GM11168 (cell line): ENCODE measurements around the gene GIPC1.

ENCODE experiments used
- in situ Hi-C: fragments of 300-500 bp; cut with MboI; formaldehyde crosslinking; loops from one replicate; pipeline ENCODE4 v1.12.0; 2022; ENCODE audit warnings: low sequenced_read_pairs; ENCODE audit not compliant: unreplicated experiment

Gene GIPC1

DNA sequence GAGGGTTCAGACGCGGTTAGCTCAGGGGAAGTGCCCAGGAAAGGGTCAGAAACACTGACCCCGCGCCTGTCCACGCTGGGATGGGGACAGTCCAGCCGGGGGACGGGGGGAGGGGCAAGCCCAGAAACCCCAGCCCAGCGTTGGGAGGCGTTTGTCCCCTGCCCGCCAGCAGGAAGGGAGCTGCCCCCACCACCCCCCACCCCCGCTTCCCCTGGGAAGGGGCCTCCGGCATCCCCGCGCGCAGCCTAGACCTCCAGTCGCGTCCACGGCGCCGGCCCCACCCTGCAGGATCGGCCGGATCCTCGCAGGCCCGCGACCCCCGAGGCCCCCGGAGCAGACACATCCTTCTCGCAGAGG is 277 bp downstream of the GIPC1 start:
- in situ Hi-C loops, result no loop called here

DNA sequence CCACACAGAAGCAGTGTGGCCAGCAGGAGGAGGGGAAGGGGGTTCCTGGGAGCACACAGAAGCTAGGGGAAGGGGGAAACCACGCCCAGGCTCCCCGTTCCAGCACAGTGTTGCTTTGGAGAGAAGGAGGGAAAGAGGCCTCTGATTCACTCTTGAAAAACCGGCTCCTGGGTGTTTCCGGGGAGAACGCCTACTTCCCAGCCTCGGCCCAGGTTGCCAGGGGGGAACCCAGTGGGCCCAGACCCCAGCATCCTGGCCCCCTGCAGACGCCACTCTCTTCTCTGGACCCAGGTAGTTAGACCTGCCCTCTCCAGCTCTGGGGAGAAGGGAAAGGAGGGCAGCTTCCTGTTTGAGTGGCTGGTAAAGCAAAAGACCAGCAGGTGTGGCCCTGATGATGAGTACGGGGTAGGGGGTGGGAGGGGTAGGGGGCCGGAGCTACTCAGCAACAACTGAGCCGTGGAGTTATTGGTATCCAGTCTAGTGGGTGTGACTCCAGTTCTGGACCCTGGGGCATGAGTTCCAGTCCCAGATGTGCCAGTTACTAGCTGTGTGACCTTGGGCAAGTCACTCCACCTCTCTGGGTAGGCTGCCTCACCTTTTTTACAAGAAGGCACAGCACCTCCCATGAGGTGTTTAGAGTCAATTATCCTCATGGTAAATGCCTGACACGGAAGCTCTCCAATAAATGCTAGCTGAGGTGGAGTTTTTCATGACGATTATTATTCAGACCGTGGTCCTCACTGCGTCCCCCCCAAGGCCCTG is 836 bp downstream of the GIPC1 start:
- in situ Hi-C loops, result no loop called here

DNA sequence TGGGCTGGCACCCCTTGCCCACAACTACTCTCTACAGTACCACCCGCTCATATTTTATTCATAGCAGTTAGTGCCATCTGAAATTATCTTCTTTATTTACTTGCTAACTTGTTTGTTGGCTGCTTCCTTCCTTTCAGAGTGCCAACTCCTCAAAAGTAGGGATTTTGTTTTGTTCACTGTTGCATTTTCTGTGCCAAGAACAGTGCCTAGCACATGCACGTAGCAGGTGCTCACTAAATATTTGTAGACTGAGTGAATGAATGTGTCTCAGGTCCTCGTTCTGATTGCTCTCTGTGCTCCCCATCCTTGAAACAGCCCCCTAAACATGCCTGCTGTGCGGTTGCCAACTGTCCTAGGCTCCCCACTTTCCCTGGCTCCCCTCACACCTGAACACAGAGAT is 1.5 kb downstream of the GIPC1 start:
- in situ Hi-C loops, result no loop called here

DNA sequence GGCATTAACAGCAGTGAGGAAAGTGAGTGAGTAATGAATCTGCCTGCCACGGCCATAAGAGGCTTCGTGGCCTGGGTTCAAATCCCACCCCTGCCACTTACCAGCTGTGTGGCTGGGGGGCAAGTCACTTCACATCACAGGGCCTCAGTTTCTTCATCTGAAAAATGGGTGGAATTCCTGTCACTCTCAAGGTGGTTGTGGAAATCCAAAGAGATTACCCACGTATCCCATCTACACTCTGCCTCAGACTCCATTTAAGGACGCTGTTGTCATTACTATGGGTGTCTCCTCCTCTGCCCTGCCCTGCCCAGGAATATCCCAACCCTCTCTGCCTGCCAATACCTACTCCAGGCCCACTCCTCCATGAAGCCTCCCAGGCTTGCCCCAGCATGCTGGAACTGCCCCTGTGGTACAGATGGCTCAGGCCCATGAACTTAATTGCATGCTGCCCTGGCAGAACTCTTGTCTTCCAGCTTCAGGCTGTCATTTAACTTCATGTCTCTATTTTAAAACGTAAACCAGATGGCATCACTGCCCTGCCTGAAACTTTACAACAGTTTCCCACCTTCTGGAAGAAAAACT is 3.1 kb downstream of the GIPC1 start:
- in situ Hi-C loops, result no loop called here

DNA sequence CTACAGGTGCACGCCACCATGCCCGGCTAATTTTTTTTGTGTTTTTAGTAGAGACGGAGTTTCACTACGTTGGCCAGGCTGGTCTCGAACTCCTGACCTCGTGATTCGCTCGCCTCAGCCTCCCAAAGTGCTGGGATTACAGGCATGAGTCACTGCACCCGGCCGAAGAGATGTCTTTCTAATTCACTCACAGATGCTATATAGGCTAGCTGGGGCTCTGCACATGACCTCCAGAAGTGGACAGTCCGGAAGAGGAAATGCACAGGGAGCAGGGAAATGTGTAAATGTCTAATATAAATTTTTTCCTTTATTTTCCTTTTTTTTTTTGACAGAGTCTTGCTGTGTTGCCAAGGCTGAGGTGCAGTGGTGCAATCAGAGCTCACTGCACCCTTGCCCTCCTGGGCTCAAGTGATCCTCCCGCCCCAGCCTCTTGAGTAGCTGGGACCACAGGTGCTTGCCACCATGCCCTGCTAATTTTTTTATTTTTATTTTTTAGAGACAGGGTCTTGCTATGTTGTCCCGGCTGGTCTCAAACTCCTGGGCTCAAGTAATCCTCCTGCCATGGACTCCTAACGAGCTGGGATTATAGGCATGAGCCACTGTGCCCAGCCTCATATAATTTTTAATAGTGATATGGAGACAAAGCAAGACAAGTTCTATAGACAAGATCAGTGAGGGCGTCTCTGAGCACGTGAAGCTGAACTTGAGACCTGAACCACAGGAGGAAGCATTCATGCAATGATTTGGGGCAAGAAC is 8.4 kb downstream of the GIPC1 start:
- in situ Hi-C loops, result no loop called here

DNA sequence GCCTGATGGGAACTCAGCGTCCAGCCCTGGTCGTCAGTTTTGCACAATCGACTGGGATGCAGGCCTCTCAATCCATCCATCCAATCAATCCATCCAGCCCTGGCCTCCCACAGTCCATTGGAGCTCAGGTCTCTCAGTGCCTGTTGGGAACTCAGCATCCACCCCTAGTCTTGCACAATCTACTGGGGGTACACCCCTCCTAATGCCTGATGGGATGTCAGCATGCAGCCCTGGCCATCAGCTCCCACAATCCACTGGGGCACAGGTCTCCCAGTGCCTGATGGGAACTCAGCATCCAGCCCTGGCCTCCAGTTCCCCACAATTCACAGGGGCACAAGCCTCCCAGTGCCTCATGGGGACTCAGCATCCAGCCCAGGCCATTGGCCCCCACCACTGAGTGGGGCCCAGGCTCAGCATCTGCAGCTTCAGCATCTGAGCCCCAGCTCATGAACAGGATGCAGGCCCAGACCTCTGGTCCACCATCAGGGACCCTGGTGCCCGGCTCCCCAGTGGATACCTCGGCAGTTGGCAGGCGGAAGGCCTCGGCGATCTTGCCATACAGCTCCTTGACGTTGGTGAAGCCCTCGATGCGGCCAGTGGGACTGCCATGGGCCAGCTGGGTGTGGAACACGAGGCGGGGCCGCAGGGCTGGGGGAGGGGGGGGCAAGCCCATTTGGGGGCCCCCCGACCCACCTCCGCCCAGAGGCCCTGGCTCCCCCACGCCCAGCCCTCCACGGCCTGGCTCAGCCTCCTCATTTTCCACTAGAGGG is 13.6 kb downstream of the GIPC1 start:
- in situ Hi-C loops, result no loop called here

DNA sequence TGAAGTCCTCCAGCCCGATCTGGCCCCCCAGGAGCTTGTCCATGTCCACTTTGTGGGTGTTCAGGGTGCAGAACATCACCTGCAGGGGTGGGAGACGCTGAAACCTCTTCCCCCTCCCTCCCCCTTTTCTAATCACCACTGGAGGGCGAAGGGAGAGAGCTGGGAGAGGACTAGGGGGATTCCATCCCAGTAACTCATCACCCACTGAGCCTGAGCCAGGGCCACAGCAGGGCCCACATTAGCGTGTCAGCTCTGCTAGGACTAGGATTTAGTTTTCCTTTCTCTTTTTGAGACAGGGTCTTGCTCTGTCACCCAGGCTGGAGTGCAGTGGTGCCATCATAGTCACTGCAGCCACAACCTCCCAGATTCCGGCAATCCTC is 15.2 kb downstream of the GIPC1 start:
- in situ Hi-C loops, result no loop called here

DNA sequence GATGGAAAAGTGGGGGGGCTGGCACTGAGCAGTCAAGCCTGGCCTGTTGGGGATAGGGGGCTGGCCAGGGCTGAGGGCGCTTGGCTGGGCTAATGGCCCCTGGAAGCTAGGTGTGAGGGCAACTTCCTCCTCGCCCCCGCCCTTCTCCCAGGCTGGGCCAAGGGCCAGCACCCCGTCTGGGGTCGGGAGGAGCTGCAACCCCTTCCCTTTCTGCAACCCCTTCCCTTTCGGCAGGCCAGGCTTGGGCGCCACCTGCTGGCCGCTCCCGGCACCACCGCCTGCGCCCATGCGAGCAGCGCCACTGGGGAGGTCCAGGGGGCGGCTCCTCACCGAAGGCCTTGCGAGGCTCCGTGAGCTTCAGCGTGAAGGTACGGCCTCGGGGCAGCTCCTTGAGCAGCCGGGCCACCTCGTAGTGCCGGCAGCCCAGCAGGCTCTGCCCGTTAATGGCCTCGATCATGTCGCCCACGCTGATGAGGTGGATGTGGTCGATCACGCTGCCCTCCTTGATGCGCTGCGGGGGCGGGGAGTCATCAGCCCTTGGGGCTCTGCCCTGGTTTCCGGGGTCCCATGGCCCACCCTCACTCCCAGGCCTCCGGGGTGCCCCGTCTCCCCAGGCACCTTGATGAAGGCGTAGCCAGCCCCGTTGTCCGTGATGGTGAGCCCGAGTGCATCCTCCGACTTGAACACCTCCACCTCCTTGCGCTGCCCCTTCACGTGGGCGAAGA is 15.8 kb downstream of the GIPC1 start:
- in situ Hi-C loops, result no loop called here

DNA sequence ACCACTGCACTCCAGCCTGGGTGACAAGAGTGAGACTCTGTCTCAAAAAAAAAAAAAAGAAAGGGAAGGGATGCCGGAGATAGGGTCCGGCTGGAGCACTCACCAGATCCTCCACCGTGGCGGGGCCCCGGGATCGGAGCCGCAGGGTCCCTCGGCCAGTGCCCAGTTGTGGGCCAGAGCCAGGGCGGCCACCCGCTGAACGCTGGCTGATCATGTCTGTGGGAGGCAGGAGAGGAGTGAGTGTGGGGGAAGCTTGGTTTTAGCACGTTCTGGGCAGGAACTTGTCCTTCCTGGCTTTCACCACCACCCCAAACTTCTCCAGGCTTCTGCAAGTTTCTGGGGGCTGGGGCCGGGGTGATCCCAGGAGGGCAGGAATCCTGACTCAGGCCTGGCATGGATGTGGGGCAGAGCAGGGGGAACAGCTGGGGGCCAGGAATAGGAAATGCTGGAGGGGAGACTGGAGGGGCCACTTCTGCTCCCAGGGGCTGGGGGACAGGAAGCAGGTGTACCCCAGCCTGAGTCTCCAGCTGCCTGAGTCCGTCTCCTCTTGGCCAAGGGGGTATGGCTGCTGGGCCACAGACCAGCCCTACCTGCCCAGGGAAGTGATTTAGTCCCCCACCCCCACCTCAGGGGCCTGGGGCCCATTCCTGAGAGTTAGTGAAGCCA is 16.5 kb downstream of the GIPC1 start:
- in situ Hi-C loops, result no loop called here

DNA sequence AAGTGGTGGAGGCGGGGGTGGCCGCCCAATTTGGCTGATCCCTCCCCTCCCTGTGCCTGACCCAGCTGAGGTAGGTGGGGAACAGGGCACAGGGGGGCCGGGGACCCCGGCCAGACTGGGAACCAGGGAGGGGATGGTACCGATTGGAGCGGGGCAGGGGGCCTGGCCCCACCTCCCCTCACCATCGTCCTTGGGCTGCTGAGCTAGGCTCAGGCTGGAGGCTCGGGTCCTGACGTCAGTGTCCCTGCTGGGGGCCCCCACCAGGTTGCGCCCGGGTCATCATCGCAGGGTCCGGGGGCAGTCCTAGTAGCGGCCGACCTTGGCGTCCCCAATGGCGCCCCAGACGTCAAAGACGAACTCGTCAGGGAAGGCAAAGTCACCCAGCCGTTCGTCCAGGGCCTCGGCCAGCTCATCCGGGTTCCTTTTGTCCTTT is 17.8 kb downstream of the GIPC1 start:
- in situ Hi-C loops, result no loop called here

DNA sequence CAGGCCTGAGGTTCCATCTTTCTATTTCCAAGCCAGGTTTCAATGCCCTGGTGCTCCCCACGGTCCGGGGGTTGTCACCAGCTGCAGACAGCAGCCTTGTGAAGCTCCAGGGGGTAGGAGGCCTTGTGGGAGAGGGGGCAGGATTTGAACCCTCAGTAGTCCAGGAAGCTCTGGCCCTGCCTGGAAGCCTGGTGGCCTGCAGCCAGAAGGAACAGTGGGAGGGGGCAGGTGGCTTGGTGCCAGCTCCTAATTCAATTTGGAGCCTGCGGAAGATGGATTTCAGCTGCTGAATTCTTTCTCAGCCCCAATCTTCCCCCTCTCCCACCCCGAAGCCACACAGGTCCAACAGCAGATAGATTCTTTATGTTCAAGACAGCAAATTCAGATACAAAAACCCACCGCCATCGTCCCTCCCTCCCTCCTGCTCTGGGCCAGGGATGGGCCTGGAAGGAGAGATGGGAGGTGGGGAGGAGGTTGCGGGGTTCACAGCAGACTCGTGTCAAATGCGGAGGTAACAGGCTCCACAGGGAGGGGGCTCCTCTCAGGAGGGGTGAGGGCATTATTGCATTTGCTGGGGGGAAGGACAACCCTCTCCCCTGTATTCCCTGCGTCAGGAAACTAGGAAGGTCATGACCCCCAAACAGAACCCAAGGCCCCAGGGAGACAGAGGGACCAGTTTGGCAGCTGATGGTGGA is 18.4 kb downstream of the GIPC1 start:
- in situ Hi-C loops, result no loop called here

DNA sequence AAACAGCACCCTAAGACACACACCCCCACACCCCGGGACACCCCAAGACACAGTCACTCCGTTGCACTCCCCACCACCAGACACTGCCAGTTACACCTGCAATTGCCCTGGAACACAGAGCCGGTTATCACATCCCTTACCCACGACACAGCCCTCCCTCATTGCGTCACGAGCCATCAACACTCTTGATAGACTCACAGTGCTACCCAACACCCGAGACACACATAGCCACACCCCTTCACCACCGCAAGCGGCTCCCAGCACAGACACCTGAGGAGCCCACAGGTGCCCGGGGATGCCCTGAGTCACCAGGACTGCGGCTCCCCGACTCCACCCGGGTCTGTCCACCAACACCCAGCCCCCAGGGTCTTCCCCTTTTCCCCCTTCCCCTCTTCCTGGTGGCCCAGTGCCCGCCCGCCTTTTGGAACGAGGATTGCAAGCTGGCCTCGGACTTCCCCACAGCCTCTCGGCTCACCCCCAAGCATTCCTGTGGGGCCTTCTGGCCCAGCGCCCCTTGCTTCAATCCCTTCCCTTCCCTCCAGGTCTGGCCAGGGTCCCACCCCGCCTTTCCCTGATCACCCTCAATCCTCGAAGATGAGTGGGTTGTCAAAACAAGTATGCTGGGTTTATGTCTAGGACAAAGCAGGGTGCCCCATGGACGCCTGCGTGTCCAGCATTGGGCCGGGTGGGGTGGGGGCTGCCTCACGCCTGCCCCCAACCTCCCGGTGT is 19.1 kb downstream of the GIPC1 start:
- in situ Hi-C loops, result no loop called here

DNA sequence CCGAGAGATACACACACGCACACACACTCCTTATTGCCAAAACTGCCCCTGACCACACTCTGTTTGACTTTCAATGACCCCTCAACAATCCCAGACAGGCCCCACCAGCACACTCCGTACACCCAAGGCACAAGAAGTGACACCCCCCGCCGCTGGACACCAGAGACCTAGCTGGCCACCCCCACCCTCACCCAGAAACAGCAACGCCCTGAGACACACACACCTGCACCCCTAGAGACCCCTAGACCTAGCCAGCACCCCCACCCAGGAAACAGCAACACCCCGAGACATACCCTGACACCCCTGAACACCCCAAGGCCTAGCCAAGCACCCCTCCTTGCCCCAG is 19.6 kb downstream of the GIPC1 start:
- in situ Hi-C loops, result no loop called here

DNA sequence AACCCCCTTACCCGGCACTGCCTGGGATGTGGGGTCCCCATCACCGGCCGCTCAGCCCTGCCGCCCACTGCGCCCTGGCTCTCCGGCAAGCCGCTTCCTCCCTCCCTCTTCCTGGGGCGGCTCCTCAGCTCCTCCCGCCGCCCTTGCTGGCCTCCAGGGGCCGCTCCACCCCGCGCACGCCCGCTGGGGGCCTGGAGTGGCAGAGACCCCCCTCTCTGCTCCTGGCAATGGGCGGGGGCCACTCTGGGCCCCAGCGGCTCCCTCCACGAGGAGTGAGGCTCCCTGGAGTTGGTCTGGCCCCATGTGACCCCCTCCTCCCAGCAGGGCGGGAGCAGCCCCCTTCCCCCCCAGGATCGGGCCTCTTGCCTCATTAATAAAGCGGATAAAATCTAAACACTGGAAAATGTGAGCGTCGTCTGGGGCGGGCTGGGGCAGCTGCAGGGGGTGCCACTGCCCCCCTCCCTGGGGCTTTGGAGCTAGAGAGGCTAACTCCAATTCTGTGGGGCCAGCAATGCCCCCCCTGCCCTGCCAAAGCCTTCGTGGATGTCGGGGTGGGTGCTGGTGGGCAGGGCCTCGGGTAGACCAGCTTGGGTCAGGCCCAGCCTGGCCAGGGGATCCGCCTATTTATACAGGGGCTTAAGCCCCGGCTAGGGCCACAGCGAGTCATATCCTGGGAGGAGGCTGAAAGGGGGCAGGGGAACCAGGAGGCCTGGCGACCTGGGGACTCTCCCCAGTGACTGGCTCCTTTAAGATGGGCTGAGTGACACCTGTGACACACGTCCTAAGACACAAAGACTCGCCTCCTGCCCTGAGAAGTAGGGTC is 20.5 kb downstream of the GIPC1 start, which contains the start of gene PTGER1:
TSS of gene PTGER1 (minus strand) at position 104 of the 823 bp plus-strand sequence. CDS start 1,034 bp downstream, outside the sequence.
- in situ Hi-C loops, result no loop called here

DNA sequence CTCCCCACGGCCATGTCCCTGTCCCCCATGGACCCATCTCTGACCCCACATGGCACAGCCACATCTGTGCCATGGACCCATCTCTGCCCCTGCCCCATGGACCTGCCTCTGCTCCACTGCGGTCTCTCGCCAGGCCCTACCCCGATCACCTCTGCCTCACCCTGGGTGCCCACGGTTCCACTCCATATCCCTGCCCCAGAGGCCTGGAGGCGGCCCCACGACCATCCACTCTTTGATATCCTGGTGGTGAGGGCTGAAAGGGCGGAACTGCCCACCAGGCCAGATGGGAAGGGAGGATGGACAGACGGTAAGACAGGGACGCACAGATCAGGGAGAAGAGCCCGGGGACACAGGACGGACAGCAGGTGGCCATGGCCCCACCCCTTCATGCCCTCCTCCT is 21.1 kb downstream of the GIPC1 start:
- in situ Hi-C loops, result no loop called here

DNA sequence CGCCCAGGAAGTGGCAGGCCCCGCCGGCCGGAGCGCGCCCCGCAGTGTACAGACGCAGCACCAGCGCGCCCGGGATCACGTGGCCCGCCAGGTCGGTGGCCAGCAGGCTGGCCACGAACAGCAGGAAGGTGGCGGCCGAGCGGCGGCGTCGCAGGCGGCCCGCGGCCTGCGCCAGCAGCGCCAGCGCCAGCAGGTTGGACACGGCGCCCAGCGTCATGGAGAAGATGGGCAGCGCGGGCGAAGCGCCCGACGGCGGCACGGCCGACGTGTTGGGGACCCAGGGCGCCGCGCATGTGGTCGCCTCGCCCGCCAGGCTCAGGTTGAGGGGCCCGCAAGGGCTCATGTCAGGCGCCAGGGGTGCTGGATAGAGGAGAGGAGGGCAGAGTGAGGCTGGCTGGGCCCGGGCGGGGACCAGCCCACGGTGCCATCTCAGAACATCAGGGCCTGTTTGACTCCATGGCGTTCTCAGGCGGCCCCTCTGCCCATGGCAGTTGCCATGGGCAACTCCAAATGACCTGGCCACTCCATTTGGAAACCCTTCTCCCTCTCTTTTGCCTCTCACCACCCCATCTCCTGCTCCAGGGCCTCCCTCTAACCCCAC is 21.8 kb downstream of the GIPC1 start:
- in situ Hi-C loops, result no loop called here
